Measurements from ENCODE around the gene CCSER1.

DNA sequence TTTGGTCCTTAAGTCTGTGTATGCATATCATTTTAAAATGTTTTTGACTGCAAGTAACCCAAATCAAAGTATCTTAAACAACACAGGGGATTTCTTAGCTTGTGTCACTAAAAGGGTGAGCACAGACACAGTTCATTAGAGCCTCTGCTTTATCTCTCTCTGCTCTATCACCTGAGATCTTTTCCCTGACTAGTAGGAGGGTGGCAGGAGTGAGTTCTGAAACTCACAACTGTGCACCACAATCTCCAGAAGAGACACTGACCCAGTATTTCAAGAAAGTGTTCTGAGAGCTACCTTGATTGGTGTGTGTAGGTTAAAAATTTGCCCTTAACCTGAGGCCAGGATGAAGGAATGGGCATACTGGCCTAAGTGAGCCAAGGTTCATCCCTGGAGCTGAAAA is 24.8 kb downstream of the CCSER1 start:
- TF ChIP-seq, protein P1, sequence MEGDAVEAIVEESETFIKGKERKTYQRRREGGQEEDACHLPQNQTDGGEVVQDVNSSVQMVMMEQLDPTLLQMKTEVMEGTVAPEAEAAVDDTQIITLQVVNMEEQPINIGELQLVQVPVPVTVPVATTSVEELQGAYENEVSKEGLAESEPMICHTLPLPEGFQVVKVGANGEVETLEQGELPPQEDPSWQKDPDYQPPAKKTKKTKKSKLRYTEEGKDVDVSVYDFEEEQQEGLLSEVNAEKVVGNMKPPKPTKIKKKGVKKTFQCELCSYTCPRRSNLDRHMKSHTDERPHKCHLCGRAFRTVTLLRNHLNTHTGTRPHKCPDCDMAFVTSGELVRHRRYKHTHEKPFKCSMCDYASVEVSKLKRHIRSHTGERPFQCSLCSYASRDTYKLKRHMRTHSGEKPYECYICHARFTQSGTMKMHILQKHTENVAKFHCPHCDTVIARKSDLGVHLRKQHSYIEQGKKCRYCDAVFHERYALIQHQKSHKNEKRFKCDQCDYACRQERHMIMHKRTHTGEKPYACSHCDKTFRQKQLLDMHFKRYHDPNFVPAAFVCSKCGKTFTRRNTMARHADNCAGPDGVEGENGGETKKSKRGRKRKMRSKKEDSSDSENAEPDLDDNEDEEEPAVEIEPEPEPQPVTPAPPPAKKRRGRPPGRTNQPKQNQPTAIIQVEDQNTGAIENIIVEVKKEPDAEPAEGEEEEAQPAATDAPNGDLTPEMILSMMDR (conservative IDR thresholded peaks at IDR 0.05 in 1 of 2, IDR thresholded peaks at IDR 0.05 in 1 of 2; ENCODE audit: extremely low read depth in 1 of 2, insufficient read depth in 1 of 2, low read depth in 1 of 2, low read length in 2 of 2) = no peak
- no peak for TF ChIP-seq EZH2 (IDR thresholded peaks at IDR 0.05; ENCODE audit: borderline replicate concordance, low read length)

All from mammary epithelial cell (primary cell).